SK-N-SH treated with all-trans-retinoic acid at 6 μM for 48 hours (cell line): ENCODE data around the gene STOM.

Experiments
- ATAC-seq: fragments of 200-7000 bp; cut with Tn5 transposase; 3 replicates; pipeline ENCODE4 v1.9.1; 2020; ENCODE audit warnings: mild to moderate bottlenecking, moderate library complexity
- BACH2 ChIP-seq: fragments of 250-450 bp; sonication (Bioruptor Pico); IDR thresholded peaks from 2 replicates; pipeline ENCODE4 v1.9.0; 2021; ENCODE audit warnings: mild to moderate bottlenecking, borderline replicate concordance
- ESRRG ChIP-seq: fragments of 250-450 bp; sonication (Bioruptor Pico); IDR thresholded peaks from 2 replicates; pipeline ENCODE4 v1.6.1; 2021; ENCODE audit warnings: mild to moderate bottlenecking
- GLIS3 ChIP-seq: fragments of 250-450 bp; sonication (Bioruptor Pico); IDR thresholded peaks from 2 replicates; pipeline ENCODE4 v1.5.0; 2020; ENCODE audit warnings: mild to moderate bottlenecking, moderate library complexity
- ISL1 ChIP-seq: fragments of 250-450 bp; sonication (Bioruptor Pico); IDR thresholded peaks from 2 replicates; pipeline ENCODE4 v2.1.2; 2022; ENCODE audit warnings: mild to moderate bottlenecking, moderate library complexity
- OSR1 ChIP-seq: fragments of 250-450 bp; sonication (Bioruptor Pico); IDR thresholded peaks from 2 replicates; pipeline ENCODE4 v1.8.0; 2022; ENCODE audit warnings: moderate library complexity, mild to moderate bottlenecking, inconsistent platforms
- PPARA ChIP-seq: fragments of 250-450 bp; sonication (Bioruptor Pico); IDR thresholded peaks from 2 replicates; pipeline ENCODE4 v1.5.0; 2020; ENCODE audit warnings: mild to moderate bottlenecking, borderline replicate concordance
- SNAI2 ChIP-seq: fragments of 250-450 bp; sonication (Bioruptor Pico); IDR thresholded peaks from 2 replicates; pipeline ENCODE4 v1.5.0; 2020; ENCODE audit warnings: mild to moderate bottlenecking, moderate library complexity
- TCF4 ChIP-seq: fragments of 250-450 bp; sonication (Bioruptor Pico); IDR thresholded peaks from 2 replicates; pipeline ENCODE4 v1.8.0; 2021; ENCODE audit warnings: mild to moderate bottlenecking, moderate library complexity, borderline replicate concordance
- ZC3H10 ChIP-seq: fragments of 250-450 bp; sonication (Bioruptor Pico); IDR thresholded peaks from 2 replicates; pipeline ENCODE4 v1.5.1; 2021; ENCODE audit warnings: mild to moderate bottlenecking, moderate library complexity
- ZFP3 ChIP-seq: fragments of 250-450 bp; sonication (Bioruptor Pico); IDR thresholded peaks from 2 replicates; pipeline ENCODE4 v1.5.0; 2020; ENCODE audit warnings: mild to moderate bottlenecking, moderate library complexity
- ZNF565 ChIP-seq: fragments of 450-650 bp; formaldehyde crosslinking; conservative IDR thresholded peaks from 2 replicates; pipeline ENCODE4 v1.5.0; 2020; ENCODE audit warnings: low read depth, mild to moderate bottlenecking, moderate library complexity
- ZNF70 ChIP-seq: fragments of 450-650 bp; formaldehyde crosslinking; IDR thresholded peaks from 2 replicates; pipeline ENCODE4 v1.5.0; 2020; ENCODE audit warnings: mild to moderate bottlenecking, moderate library complexity
- ZNF8 ChIP-seq: fragments of 450-650 bp; formaldehyde crosslinking; IDR thresholded peaks from 2 replicates; pipeline ENCODE4 v1.5.0; 2020; ENCODE audit warnings: mild to moderate bottlenecking, moderate library complexity
- TF ChIP-seq, protein P1 (sequence below): fragments of 250-450 bp; sonication (Bioruptor Pico); IDR thresholded peaks from 2 replicates; pipeline ENCODE4 v1.5.0; 2020; ENCODE audit warnings: mild to moderate bottlenecking, moderate library complexity
- TF ChIP-seq, protein P2 (sequence below): fragments of 250-450 bp; sonication (Bioruptor Pico); IDR thresholded peaks from 2 replicates; pipeline ENCODE4 v1.8.0; 2020; ENCODE audit warnings: mild to moderate bottlenecking, moderate library complexity, borderline replicate concordance
- TF ChIP-seq, protein P3 (sequence below): fragments of 250-450 bp; sonication (Bioruptor Pico); IDR thresholded peaks from 2 replicates; pipeline ENCODE4 v1.5.1; 2020; ENCODE audit warnings: low read depth, mild to moderate bottlenecking, moderate library complexity
- TF ChIP-seq, protein P4 (sequence below): fragments of 250-450 bp; sonication (Bioruptor Pico); IDR thresholded peaks from 2 replicates; pipeline ENCODE4 v1.5.1; 2021; ENCODE audit warnings: mild to moderate bottlenecking, moderate library complexity
- TF ChIP-seq, protein P5 (sequence below): fragments of 250-450 bp; sonication (Bioruptor Pico); IDR thresholded peaks from 2 replicates; pipeline ENCODE4 v1.8.0; 2021; ENCODE audit warnings: low read depth, mild to moderate bottlenecking, moderate library complexity, borderline replicate concordance

Gene STOM

DNA sequence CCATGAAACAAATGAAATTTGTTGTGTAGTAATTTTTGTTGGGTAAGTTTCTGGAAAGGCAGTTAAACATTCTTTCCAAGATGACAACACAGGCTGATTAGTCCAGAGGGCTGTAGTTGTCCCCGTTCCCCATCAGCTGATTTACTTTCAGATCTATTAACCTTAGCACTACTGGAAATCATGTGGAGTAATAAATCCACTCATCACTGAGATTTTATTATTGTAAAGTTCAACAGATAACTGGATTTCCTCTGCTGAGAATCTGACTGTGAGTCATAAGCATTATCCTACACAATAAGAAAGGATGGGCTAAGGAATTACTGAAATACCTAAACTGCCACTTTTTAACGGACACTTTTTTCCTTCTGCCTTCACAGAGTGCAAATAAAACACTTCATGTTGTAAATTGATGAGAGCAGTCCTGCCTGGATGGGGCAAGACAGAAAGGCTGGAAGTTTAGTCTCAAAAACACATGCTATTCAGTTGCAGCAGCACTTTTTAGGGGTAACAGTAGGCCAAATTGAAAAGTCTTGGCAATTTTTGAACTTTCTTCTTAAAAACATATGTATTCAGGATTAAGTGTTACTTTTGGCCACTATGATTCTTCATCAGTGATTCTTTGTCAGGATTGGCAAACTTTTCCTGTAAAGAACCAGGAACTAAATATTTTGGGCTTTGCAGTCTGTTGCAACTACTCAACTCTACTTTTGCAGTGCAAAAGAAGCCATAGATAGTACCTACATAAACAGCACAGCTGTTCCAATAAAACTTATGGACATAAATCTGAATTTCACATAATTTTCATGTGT is 7.0 kb downstream of the STOM start:
- peak; percentile 73 for ATAC-seq
- no peak for TF ChIP-seq BACH2 (CRISPR knock-in tag)
- no peak for TF ChIP-seq PPARA
- TF ChIP-seq, protein P1, sequence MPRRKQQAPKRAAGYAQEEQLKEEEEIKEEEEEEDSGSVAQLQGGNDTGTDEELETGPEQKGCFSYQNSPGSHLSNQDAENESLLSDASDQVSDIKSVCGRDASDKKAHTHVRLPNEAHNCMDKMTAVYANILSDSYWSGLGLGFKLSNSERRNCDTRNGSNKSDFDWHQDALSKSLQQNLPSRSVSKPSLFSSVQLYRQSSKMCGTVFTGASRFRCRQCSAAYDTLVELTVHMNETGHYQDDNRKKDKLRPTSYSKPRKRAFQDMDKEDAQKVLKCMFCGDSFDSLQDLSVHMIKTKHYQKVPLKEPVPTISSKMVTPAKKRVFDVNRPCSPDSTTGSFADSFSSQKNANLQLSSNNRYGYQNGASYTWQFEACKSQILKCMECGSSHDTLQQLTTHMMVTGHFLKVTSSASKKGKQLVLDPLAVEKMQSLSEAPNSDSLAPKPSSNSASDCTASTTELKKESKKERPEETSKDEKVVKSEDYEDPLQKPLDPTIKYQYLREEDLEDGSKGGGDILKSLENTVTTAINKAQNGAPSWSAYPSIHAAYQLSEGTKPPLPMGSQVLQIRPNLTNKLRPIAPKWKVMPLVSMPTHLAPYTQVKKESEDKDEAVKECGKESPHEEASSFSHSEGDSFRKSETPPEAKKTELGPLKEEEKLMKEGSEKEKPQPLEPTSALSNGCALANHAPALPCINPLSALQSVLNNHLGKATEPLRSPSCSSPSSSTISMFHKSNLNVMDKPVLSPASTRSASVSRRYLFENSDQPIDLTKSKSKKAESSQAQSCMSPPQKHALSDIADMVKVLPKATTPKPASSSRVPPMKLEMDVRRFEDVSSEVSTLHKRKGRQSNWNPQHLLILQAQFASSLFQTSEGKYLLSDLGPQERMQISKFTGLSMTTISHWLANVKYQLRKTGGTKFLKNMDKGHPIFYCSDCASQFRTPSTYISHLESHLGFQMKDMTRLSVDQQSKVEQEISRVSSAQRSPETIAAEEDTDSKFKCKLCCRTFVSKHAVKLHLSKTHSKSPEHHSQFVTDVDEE (CRISPR knock-in tag), result no peak
- no peak for TF ChIP-seq ESRRG (CRISPR knock-in tag)
- TF ChIP-seq GLIS3, result no peak
- TF ChIP-seq, protein P2, sequence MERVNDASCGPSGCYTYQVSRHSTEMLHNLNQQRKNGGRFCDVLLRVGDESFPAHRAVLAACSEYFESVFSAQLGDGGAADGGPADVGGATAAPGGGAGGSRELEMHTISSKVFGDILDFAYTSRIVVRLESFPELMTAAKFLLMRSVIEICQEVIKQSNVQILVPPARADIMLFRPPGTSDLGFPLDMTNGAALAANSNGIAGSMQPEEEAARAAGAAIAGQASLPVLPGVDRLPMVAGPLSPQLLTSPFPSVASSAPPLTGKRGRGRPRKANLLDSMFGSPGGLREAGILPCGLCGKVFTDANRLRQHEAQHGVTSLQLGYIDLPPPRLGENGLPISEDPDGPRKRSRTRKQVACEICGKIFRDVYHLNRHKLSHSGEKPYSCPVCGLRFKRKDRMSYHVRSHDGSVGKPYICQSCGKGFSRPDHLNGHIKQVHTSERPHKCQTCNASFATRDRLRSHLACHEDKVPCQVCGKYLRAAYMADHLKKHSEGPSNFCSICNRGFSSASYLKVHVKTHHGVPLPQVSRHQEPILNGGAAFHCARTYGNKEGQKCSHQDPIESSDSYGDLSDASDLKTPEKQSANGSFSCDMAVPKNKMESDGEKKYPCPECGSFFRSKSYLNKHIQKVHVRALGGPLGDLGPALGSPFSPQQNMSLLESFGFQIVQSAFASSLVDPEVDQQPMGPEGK (CRISPR knock-in tag), result no peak; the same call in 1 of the 2 replicates
- TF ChIP-seq ZC3H10 (CRISPR knock-in tag), result peak; percentile 21; the same call in 1 of the 2 replicates
- TF ChIP-seq, protein P3, sequence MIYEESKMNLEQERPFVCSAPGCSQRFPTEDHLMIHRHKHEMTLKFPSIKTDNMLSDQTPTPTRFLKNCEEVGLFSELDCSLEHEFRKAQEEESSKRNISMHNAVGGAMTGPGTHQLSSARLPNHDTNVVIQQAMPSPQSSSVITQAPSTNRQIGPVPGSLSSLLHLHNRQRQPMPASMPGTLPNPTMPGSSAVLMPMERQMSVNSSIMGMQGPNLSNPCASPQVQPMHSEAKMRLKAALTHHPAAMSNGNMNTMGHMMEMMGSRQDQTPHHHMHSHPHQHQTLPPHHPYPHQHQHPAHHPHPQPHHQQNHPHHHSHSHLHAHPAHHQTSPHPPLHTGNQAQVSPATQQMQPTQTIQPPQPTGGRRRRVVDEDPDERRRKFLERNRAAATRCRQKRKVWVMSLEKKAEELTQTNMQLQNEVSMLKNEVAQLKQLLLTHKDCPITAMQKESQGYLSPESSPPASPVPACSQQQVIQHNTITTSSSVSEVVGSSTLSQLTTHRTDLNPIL (CRISPR knock-in tag), result peak; percentile 27; the same call in 1 of the 2 replicates
- 0 out of 2 replicates have a peak, but pooled peaks have one; percentile 18 for TF ChIP-seq ZFP3 (CRISPR knock-in tag)
- TF ChIP-seq ISL1 (CRISPR knock-in tag), result peak; percentile 95
- TF ChIP-seq OSR1 (CRISPR knock-in tag), result no peak

DNA sequence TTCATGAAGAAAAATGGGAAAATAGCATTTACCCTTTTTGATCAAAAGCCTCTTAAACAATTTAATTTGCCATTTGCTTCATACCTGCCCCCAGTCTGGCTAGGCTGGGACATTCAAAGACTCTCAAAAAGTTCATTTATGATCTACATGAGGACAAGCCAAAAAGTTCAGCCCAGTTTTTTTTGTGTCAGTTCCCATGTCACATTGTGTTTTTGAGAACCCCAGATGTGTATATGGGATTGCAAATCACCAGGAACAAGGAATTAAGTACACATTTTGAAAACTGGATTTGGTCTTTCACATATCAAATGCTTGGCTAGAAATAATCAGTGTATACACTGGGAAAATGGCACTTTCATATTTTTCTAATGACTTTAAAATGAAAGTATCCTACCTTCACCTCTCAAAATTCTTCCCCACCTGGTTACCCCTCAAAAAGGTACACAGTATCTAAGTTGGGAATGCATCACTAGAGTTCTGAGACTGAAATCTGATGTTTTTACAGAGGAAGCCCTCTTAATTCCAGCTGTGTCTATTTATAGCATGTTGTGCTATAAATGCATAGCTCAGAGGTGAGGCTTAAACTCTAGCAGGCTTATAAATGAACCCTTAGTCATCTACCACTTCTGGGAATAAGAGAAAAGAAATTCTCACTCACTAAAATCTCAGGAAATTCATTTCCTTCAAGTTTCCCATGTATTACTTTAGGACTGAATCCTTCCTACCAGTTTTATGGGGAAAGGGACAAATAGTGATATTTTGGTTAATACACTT is 9.3 kb downstream of the STOM start:
- peak; percentile 65 for ATAC-seq
- TF ChIP-seq OSR1 (CRISPR knock-in tag) (no peak), ZNF8 (CRISPR knock-in tag) (no peak), ZC3H10 (CRISPR knock-in tag) (no peak), TCF4 (CRISPR knock-in tag) (no peak), GLIS3 (no peak), ISL1 (CRISPR knock-in tag) (no peak), ESRRG (CRISPR knock-in tag) (no peak), ZFP3 (CRISPR knock-in tag) (no peak), ZNF70 (CRISPR knock-in tag) (no peak), SNAI2 (no peak), PPARA (no peak), ZNF565 (no peak)
- TF ChIP-seq, protein P2 (CRISPR knock-in tag), result no peak
- TF ChIP-seq, protein P4, sequence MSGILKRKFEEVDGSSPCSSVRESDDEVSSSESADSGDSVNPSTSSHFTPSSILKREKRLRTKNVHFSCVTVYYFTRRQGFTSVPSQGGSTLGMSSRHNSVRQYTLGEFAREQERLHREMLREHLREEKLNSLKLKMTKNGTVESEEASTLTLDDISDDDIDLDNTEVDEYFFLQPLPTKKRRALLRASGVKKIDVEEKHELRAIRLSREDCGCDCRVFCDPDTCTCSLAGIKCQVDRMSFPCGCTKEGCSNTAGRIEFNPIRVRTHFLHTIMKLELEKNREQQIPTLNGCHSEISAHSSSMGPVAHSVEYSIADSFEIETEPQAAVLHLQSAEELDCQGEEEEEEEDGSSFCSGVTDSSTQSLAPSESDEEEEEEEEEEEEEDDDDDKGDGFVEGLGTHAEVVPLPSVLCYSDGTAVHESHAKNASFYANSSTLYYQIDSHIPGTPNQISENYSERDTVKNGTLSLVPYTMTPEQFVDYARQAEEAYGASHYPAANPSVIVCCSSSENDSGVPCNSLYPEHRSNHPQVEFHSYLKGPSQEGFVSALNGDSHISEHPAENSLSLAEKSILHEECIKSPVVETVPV (CRISPR knock-in tag), result no peak
- TF ChIP-seq, protein P5, sequence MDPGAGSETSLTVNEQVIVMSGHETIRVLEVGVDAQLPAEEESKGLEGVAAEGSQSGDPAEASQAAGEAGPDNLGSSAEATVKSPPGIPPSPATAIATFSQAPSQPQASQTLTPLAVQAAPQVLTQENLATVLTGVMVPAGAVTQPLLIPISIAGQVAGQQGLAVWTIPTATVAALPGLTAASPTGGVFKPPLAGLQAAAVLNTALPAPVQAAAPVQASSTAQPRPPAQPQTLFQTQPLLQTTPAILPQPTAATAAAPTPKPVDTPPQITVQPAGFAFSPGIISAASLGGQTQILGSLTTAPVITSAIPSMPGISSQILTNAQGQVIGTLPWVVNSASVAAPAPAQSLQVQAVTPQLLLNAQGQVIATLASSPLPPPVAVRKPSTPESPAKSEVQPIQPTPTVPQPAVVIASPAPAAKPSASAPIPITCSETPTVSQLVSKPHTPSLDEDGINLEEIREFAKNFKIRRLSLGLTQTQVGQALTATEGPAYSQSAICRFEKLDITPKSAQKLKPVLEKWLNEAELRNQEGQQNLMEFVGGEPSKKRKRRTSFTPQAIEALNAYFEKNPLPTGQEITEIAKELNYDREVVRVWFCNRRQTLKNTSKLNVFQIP (CRISPR knock-in tag), result no peak
